ENCODE results near the gene TMPRSS15. TPM values are rescaled to one million over a fixed set of nuclear protein-coding genes. Genes with fewer than 3 reads are reported as not detected.

The TMPRSS15 gene
- total RNA-seq, 1 experiment from 2014 or later = not detected

DNA sequence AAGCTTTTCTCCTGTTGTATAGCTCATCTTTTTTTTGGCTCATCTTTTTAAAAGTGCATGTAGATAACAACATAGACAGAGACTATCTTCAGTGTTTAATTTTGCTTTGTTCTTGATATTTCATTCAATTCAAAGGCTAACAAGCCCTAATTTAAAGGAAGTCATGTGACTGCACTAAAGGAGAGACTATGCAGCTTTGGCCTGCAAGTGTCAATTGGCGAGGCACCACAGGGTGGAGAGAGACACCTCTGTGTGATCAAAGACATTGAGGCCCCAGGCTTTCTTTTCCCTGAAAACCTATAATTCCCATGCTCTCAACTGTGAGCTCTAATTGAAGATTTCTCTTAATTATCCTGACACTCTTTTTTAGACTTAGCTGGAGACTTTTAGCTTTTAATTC lies 105.4 kb downstream of the TMPRSS15 start:
- Histone ChIP-seq H3K9me3 (replicated peaks) (no peaks in the 10 kb centered on the region), H3K27ac (no peak overlapping the region), H3K27me3 (replicated peaks) (no peaks in the 10 kb centered on the region), H3K4me3 (no peak overlapping the region), H3K36me3 (no peaks in the 10 kb centered on the region), H3K4me1 (replicated peaks) (no peaks in the 10 kb centered on the region)
- DNase-seq (ENCODE audit: low read depth in 1 of 2, low spot score in 2 of 2) = no peak

DNA sequence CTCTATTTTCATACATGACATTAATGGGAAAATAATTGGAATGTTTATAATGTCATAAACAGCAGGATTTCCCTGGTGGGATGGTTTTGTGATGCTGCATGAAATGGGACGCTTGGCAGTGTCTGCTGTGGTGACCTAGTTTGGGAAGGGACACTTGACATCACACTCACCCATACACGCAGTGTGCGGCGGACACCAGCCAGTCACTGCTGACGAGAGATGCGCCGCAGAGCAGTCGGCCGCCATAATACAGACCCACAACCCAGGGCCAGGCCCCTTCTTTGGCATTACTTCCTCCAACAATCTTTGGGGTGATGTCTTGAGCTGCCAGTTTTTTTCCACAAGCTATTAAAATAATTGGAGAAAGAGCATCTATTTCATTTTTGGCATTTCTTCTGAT lies 109.5 kb downstream of the TMPRSS15 start:
- H3K27ac ChIP-seq = no peak overlapping the region
- no peak overlapping the region for H3K4me3 ChIP-seq
- no peaks in the 10 kb centered on the region for H3K4me1 ChIP-seq (replicated peaks)
- no peaks in the 10 kb centered on the region for H3K9me3 ChIP-seq (replicated peaks)
- H3K27me3 ChIP-seq (replicated peaks) = no peaks in the 10 kb centered on the region
- H3K36me3 ChIP-seq = no peaks in the 10 kb centered on the region
- no peak for DNase-seq (ENCODE audit: low read depth in 1 of 2, low spot score in 2 of 2)

DNA sequence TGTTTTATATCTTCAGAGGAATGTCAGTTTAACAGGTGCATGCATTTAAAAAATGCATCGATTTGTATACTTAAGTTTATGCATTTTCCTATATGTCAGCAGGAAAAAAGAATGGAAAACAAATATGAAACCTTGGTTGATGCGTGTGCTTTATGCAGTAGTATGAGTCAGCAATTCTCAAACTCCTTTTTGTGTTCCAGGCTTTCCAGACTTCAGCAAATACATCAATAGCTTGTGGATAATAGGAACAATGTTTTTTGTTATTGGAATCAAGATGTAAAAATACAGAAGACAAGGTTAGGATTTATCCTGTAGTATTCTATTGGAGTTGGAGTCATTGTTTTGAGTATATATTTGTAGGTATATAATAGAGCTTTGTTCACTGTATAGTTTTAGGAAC lies 113.7 kb downstream of the TMPRSS15 start:
- no peaks in the 10 kb centered on the region for H3K9me3 ChIP-seq (replicated peaks)
- no peak overlapping the region for H3K4me3 ChIP-seq
- H3K36me3 ChIP-seq = no peaks in the 10 kb centered on the region
- no peak for DNase-seq (ENCODE audit: low read depth in 1 of 2, low spot score in 2 of 2)
- H3K27me3 ChIP-seq (replicated peaks) = no peaks in the 10 kb centered on the region
- H3K4me1 ChIP-seq (replicated peaks) = no peaks in the 10 kb centered on the region
- H3K27ac ChIP-seq = no peak overlapping the region

DNA sequence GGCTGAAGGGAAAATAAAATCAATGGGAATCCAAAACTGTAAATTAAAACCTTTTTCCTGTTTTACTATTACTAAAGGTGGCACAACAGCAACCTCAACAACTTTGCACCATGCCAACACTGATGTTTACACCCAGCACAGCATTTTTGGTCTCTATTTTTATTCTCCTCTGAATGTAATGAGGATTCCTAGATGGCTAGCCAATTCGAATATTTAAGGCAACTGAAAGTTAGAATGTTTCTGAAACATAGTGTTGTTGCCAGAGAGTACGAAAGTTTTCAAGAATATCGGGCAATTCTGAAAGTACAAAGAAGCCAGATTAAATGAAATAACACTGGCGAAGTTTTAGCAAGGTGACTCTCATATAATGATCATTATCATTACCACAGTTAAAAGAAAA lies 118.2 kb downstream of the TMPRSS15 start:
- no peak overlapping the region for H3K4me3 ChIP-seq
- H3K4me1 ChIP-seq (replicated peaks) = no peaks in the 10 kb centered on the region
- no peak for DNase-seq (ENCODE audit: low read depth in 1 of 2, low spot score in 2 of 2)
- H3K27ac ChIP-seq = no peak overlapping the region
- no peaks in the 10 kb centered on the region for H3K27me3 ChIP-seq (replicated peaks)
- H3K9me3 ChIP-seq (replicated peaks) = no peaks in the 10 kb centered on the region
- no peaks in the 10 kb centered on the region for H3K36me3 ChIP-seq

DNA sequence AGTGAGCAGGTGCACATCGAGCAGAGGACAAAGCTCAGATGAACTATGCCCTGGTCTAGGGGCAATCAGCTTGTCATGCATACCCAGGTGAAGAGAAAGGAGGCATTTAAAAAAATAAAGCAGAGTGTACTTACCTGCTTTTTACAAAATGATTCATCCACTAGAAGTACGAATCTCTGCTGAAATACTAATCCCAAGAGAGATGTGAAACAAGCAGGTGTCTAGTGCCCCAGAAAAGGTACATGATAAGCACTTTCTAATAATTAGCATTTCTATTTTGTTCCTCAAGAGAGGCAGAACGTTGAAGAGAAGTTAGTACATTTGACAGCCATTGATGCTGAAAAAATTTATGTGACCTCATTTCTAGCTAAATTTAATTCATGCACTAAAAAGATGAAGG lies 127.8 kb downstream of the TMPRSS15 start:
- no peaks in the 10 kb centered on the region for H3K9me3 ChIP-seq (replicated peaks)
- H3K27ac ChIP-seq = no peak overlapping the region
- no peak for DNase-seq (ENCODE audit: low read depth in 1 of 2, low spot score in 2 of 2)
- no peaks in the 10 kb centered on the region for H3K27me3 ChIP-seq (replicated peaks)
- H3K4me1 ChIP-seq (replicated peaks) = no peaks in the 10 kb centered on the region
- H3K36me3 ChIP-seq = no peaks in the 10 kb centered on the region
- no peak overlapping the region for H3K4me3 ChIP-seq

DNA sequence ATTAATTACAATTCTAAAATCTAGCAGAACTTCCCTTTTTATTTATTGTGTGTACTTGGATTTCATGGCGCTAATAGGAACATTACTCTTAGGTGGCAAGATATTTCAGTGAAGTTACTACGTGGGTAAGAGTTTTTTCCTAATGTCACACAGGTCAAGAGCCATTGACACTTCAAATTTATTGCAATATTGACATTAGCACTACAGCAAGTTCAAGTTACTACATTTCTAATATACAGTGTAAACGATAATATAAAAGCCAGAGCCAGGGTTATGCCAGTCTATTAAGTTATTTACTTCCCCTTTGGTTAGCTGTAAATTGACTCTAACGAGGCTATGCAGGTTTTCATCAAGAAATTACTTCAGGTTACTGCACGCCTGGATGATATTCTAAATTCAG lies 129.2 kb downstream of the TMPRSS15 start:
- no peaks in the 10 kb centered on the region for H3K4me1 ChIP-seq (replicated peaks)
- no peak overlapping the region for H3K27ac ChIP-seq
- H3K4me3 ChIP-seq = no peak overlapping the region
- H3K27me3 ChIP-seq (replicated peaks) = no peaks in the 10 kb centered on the region
- H3K9me3 ChIP-seq (replicated peaks) = no peaks in the 10 kb centered on the region
- H3K36me3 ChIP-seq = no peaks in the 10 kb centered on the region
- no peak for DNase-seq (ENCODE audit: low read depth in 1 of 2, low spot score in 2 of 2)

DNA sequence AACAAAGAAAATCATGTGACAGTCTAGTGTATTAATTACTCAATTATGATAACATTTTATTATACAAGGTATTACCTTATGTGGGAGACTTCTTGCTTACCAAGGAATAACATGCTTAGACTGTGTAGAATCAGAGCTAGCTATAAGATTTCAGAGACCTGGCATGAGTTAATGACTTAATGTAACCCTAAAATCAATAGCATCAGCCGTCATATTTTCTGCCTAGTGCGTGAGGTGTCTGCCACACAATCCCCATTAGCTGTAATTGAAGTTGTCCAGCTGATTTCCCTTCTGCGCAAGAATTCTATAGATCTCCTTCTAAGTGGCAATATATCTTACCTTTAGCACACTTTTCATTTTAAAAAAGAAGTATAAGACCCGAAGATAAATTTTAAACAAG lies 130.2 kb downstream of the TMPRSS15 start:
- Histone ChIP-seq H3K4me3 (no peak overlapping the region), H3K36me3 (no peaks in the 10 kb centered on the region), H3K27ac (no peak overlapping the region), H3K4me1 (replicated peaks) (no peaks in the 10 kb centered on the region), H3K27me3 (replicated peaks) (no peaks in the 10 kb centered on the region), H3K9me3 (replicated peaks) (no peaks in the 10 kb centered on the region)
- no peak for DNase-seq (ENCODE audit: low read depth in 1 of 2, low spot score in 2 of 2)

DNA sequence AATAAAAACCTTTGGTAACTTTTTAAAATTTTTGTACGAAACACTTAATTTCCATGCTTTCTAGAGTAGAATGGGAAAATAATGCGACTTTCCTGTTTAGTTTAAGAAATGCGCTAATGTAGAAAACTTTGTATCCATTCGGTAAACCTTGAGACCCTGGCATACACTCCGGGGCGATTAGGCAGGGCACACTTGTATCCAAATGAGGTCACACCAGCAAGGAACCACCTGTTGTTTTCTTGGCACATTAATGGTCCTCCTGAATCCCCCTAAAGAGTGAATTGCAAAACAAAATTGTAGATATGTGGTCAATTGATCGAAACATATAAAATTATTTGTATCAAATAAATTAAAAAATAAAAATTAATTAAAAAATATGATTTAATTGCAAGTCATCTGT lies 133.7 kb downstream of the TMPRSS15 start:
- Histone ChIP-seq H3K36me3 (no peaks in the 10 kb centered on the region), H3K4me1 (replicated peaks) (no peaks in the 10 kb centered on the region), H3K4me3 (no peak overlapping the region), H3K27me3 (replicated peaks) (no peaks in the 10 kb centered on the region), H3K9me3 (replicated peaks) (no peaks in the 10 kb centered on the region), H3K27ac (no peak overlapping the region)
- DNase-seq (ENCODE audit: low read depth in 1 of 2, low spot score in 2 of 2) = no peak

DNA sequence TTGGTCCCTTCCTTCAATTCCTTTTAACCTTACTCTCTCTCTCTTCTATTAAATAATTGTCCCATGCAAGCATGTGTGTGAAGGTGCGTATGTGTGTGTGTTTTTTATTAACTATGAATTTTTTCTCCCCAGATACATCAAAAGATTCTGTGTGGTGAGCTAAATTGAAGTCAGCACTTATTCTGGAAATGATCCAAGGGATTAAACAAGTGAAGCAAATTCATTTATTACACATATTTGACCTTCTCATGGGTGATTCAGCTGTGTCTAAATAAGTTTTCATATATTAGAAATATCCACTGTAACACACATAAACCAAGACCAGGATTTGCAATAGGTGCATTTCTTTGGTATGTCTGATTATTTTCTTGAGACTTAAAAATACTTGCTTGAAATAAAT lies 134.7 kb downstream of the TMPRSS15 start:
- Histone ChIP-seq H3K27me3 (replicated peaks) (no peaks in the 10 kb centered on the region), H3K27ac (no peak overlapping the region), H3K9me3 (replicated peaks) (no peaks in the 10 kb centered on the region), H3K4me3 (no peak overlapping the region), H3K36me3 (no peaks in the 10 kb centered on the region), H3K4me1 (replicated peaks) (no peaks in the 10 kb centered on the region)
- no peak for DNase-seq (ENCODE audit: low read depth in 1 of 2, low spot score in 2 of 2)

DNA sequence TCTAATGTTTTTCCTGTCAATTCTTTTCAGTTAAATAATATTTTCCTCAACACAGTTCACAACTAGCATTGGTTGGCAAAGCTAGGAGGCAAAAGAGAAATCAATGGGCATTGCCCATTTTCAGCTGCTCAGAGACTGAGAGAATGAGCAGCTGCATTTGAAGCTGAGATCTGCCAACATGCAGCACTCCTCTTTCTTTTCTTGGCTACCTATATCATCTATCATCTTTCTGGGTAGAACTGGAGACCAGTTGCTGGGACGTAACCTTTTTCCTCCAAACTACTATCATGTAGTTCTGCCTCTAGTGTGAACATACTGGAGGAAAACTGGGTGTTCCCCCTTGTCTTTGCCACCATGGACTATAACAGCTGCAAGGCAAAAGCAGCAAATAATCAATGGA lies 136.1 kb downstream of the TMPRSS15 start:
- H3K27me3 ChIP-seq (replicated peaks) = no peaks in the 10 kb centered on the region
- no peak overlapping the region for H3K27ac ChIP-seq
- DNase-seq (ENCODE audit: low read depth in 1 of 2, low spot score in 2 of 2) = no peak
- H3K9me3 ChIP-seq (replicated peaks) = no peaks in the 10 kb centered on the region
- no peaks in the 10 kb centered on the region for H3K4me1 ChIP-seq (replicated peaks)
- no peak overlapping the region for H3K4me3 ChIP-seq
- no peaks in the 10 kb centered on the region for H3K36me3 ChIP-seq

DNA sequence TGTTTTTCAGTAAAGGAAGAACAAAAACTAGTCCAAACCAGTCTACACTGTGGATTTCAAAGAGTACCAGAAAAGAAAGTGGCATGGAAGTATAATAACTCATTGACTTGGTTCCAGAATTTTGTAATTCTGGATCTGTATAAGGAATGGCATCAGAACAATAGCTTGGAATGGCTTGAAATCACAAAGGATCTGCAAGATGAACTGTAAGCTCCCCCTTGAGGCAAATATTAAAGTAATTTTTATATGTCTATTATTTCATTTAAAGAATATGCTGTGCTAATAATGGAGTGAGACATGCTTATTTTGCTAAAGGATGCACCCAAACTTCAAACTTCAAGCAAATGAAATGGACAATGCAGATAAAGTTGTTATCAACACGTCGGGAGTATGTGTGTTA lies 137.6 kb downstream of the TMPRSS15 start:
- DNase-seq (ENCODE audit: low read depth in 1 of 2, low spot score in 2 of 2) = no peak
- Histone ChIP-seq H3K9me3 (replicated peaks) (no peaks in the 10 kb centered on the region), H3K36me3 (no peaks in the 10 kb centered on the region), H3K27ac (no peak overlapping the region), H3K27me3 (replicated peaks) (no peaks in the 10 kb centered on the region), H3K4me3 (no peak overlapping the region), H3K4me1 (replicated peaks) (no peaks in the 10 kb centered on the region)

DNA sequence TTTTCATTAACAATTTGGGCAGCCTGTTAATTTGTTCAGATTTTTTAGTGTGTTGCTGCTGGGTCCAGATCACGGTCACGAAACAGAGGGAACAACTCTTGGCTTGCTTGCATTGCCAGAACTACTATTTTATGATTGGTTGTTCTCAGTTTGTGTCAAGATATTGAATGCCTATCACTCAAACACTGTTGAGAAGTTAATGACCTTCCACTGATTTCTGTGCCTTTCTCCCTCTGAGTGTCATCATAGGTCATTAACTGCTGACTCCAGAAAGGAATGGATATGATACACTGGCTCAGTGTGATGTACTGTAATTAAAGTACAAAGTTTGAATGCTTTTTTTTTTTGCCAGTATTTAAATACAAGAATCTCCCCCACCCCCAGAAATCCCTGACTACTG lies 149.8 kb downstream of the TMPRSS15 start:
- no peak overlapping the region for H3K4me3 ChIP-seq
- H3K4me1 ChIP-seq (replicated peaks) = no peaks in the 10 kb centered on the region
- DNase-seq (ENCODE audit: low read depth in 1 of 2, low spot score in 2 of 2) = no peak
- no peaks in the 10 kb centered on the region for H3K36me3 ChIP-seq
- no peak overlapping the region for H3K27ac ChIP-seq
- H3K27me3 ChIP-seq (replicated peaks) = no peaks in the 10 kb centered on the region
- no peaks in the 10 kb centered on the region for H3K9me3 ChIP-seq (replicated peaks)

DNA sequence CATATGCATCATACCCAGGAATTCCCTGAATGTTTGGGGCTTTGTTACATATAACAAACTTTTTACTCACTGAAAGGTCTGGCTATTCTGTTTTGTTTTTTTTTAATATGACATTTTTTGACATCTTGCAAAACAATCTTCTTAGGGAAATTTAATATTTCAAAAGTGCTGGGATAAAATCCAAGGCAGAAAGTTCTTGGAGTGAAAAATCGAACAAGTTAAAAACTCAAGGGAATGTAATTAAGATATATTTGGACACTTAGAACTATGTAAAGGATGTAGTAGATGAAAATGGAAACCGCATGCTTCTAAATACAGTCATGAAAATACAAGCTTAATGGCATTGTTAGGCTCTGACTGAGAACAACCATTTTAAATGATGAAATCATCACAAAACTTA lies 150.4 kb downstream of the TMPRSS15 start:
- no peak for DNase-seq (ENCODE audit: low read depth in 1 of 2, low spot score in 2 of 2)
- no peak overlapping the region for H3K27ac ChIP-seq
- H3K4me1 ChIP-seq (replicated peaks) = no peaks in the 10 kb centered on the region
- no peaks in the 10 kb centered on the region for H3K36me3 ChIP-seq
- no peak overlapping the region for H3K4me3 ChIP-seq
- no peaks in the 10 kb centered on the region for H3K27me3 ChIP-seq (replicated peaks)
- no peaks in the 10 kb centered on the region for H3K9me3 ChIP-seq (replicated peaks)

DNA sequence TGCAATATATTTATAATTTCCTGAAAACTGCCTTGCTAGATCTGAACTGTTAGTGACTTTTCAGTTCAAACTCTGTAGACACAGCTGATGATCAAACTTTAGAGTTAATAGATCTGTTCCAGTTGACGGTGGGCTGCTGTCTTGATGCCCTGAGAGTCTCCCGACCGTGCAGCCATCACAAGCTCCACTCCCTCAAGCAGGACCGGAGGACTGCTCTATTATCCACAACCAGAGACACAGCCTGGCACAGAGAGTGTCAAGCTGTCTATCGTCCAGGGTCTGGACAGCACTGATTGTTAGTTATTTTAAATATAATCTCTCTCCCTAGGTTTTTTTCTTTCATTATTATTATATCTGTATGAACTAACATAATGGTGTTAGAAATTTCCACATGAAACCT lies 150.9 kb downstream of the TMPRSS15 start:
- H3K27me3 ChIP-seq (replicated peaks) = no peaks in the 10 kb centered on the region
- H3K4me1 ChIP-seq (replicated peaks) = no peaks in the 10 kb centered on the region
- no peak overlapping the region for H3K4me3 ChIP-seq
- no peaks in the 10 kb centered on the region for H3K9me3 ChIP-seq (replicated peaks)
- no peak overlapping the region for H3K27ac ChIP-seq
- H3K36me3 ChIP-seq = no peaks in the 10 kb centered on the region
- DNase-seq (ENCODE audit: low read depth in 1 of 2, low spot score in 2 of 2) = no peak

DNA sequence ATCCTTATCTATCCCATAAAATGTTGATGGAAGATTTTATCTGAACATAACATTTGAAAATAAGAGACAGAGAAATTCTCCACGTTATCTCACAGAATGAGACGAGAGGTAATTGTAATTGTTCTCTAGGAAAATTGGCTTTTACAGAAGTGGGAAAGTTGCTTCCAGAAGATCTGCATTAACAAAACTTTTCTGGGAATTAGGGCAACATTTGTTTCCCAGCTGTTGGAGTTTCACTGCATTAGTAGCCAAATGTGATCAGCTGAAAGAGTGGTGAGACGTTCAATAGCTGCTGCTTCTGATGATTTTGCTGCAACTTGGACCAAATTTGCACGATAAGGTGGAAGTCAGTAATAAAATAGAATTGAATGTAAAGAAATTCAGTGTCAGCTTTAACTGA lies 151.3 kb downstream of the TMPRSS15 start:
- Histone ChIP-seq H3K9me3 (replicated peaks) (no peaks in the 10 kb centered on the region), H3K27ac (no peak overlapping the region), H3K4me1 (replicated peaks) (no peaks in the 10 kb centered on the region), H3K4me3 (no peak overlapping the region), H3K36me3 (no peaks in the 10 kb centered on the region), H3K27me3 (replicated peaks) (no peaks in the 10 kb centered on the region)
- DNase-seq (ENCODE audit: low read depth in 1 of 2, low spot score in 2 of 2) = no peak

All from SJSA1 (cell line).